Measurements from ENCODE around the gene SLC7A4.
"Not testable (repeated sequence)": the region's sequence is repeated elsewhere in the genome, so short reads cannot be mapped to it uniquely, and the experiment has no call there.

SLC7A4 gene

GRCh38 chr22:21032037-21032867 lies at the start of gene SLC7A4:
Gene SLC7A4, minus strand, starts transcription at chr22:21032561. Its CDS starts 749 bp downstream, at chr22:21031812.
- DNase-seq, result no peak

GRCh38 chr22:21080435-21081137 lies 48.2 kb upstream of the SLC7A4 start:
- DNase-seq, result no peak

GRCh38 chr22:21079493-21079892 lies 47.1 kb upstream of the SLC7A4 start:
- DNase-seq, result no peak

- DNase-seq, result no peak
Measured at GRCh38 chr22:21078916-21079315, 46.6 kb upstream of the SLC7A4 start.

GRCh38 chr22:21077884-21078508 lies 45.6 kb upstream of the SLC7A4 start:
- no peak for DNase-seq

- DNase-seq, result no peak
Measured at GRCh38 chr22:21076912-21077625, 44.7 kb upstream of the SLC7A4 start.

- DNase-seq, result no peak
Measured at GRCh38 chr22:21075516-21076138, 43.3 kb upstream of the SLC7A4 start.

- DNase-seq, result no peak
Measured at GRCh38 chr22:21074102-21074715, 41.8 kb upstream of the SLC7A4 start.

GRCh38 chr22:21073482-21073881 lies 41.1 kb upstream of the SLC7A4 start:
- no peak for DNase-seq

- DNase-seq, result no peak
Measured at GRCh38 chr22:21073023-21073422, 40.7 kb upstream of the SLC7A4 start.

- DNase-seq, result not testable (repeated sequence)
Measured at GRCh38 chr22:21071796-21072195, 39.4 kb upstream of the SLC7A4 start.

GRCh38 chr22:21070690-21071615 lies 38.6 kb upstream of the SLC7A4 start:
- DNase-seq, result no peak

- no peak for DNase-seq
Measured at GRCh38 chr22:21069375-21069774, 37.0 kb upstream of the SLC7A4 start.

GRCh38 chr22:21068681-21069276 lies 36.4 kb upstream of the SLC7A4 start:
- DNase-seq, result no peak

- no peak for DNase-seq
Measured at GRCh38 chr22:21067901-21068680, 35.7 kb upstream of the SLC7A4 start.

GRCh38 chr22:21067075-21067900 lies 34.9 kb upstream of the SLC7A4 start:
- DNase-seq, result no peak

- DNase-seq, result no peak
Measured at GRCh38 chr22:21064917-21065864, 32.8 kb upstream of the SLC7A4 start.

- not testable (repeated sequence) for DNase-seq
Measured at GRCh38 chr22:21064425-21064824, 32.1 kb upstream of the SLC7A4 start.

Data from GOT3 (cell line).